Parathyroid adenoma (tissue), 2 donors: ENCODE measurements around the gene HLTF.

Experiments
- H2AFZ ChIP-seq: fragments of 300-600 bp; sonication (generic); one replicate; pipeline ENCODE4 v1.7.0; 2017; ENCODE audit warnings: antibody characterized with exemption, mild to moderate bottlenecking
- H3K27ac ChIP-seq: fragments of 300-600 bp; sonication (generic); one replicate; pipeline ENCODE4 v1.7.0; 2017
- H3K27me3 ChIP-seq: fragments of 300-600 bp; sonication (generic); one replicate; pipeline ENCODE4 v1.7.0; 2017; ENCODE audit warnings: low read length; ENCODE audit not compliant: control insufficient read depth, insufficient read depth
- H3K36me3 ChIP-seq: fragments of 300-600 bp; sonication (generic); one replicate; pipeline ENCODE4 v1.7.0; 2017; ENCODE audit warnings: low read length; ENCODE audit not compliant: control insufficient read depth, insufficient read depth
- H3K4me1 ChIP-seq: fragments of 300-600 bp; sonication (generic); one replicate; pipeline ENCODE4 v1.7.0; 2017; ENCODE audit warnings: control low read depth
- H3K4me2 ChIP-seq: fragments of 300-600 bp; sonication (generic); one replicate; pipeline ENCODE4 v1.7.0; 2017; ENCODE audit warnings: low read length
- H3K4me3 ChIP-seq: fragments of 300-600 bp; sonication (generic); one replicate; pipeline ENCODE4 v1.7.0; 2017; ENCODE audit warnings: low read depth, low read length
- H3K79me2 ChIP-seq: fragments of 300-600 bp; sonication (generic); one replicate; pipeline ENCODE4 v1.7.0; 2017; ENCODE audit warnings: control low read depth
- H3K9ac ChIP-seq: fragments of 300-600 bp; sonication (generic); one replicate; pipeline ENCODE4 v1.7.0; 2017; ENCODE audit warnings: mild to moderate bottlenecking
- H3K9me3 ChIP-seq: fragments of 300-600 bp; sonication (generic); one replicate; pipeline ENCODE4 v1.7.0; 2017; ENCODE audit warnings: low read length; ENCODE audit not compliant: control insufficient read depth
- CTCF ChIP-seq: fragments of 300-600 bp; sonication (generic); IDR thresholded peaks from one replicate; pipeline ENCODE4 v1.7.0; 2017; ENCODE audit warnings: antibody characterized with exemption, mild to moderate bottlenecking
- donor health status: primary hyperparathyroidism.

Gene HLTF

GRCh38 chr3:149004622-149005021, 81.7 kb downstream of the HLTF start:
- no peak overlapping the region for H3K9ac ChIP-seq

GRCh38 chr3:149003653-149004305, 82.6 kb downstream of the HLTF start:
- H2AFZ ChIP-seq, result no peak overlapping the region
- H3K79me2 ChIP-seq, result no peaks in the 10 kb centered on the region
- H3K4me3 ChIP-seq, result no peak overlapping the region
- no peak overlapping the region for H3K9ac ChIP-seq
- no peak for TF ChIP-seq CTCF
- no peaks in the 10 kb centered on the region for H3K27me3 ChIP-seq
- no peak overlapping the region for H3K27ac ChIP-seq
- no peak overlapping the region for H3K4me2 ChIP-seq
- no peaks in the 10 kb centered on the region for H3K36me3 ChIP-seq
- H3K4me1 ChIP-seq, result no peaks in the 10 kb centered on the region
- no peaks in the 10 kb centered on the region for H3K9me3 ChIP-seq

More at GRCh38 chr3:149004622-149005021, 81.7 kb downstream of the HLTF start:
- Histone ChIP-seq H3K9me3 (no peaks in the 10 kb centered on the region), H3K27ac (no peak overlapping the region), H3K79me2 (peaks cover 2% of the 10 kb centered on the region), H3K4me3 (no peak overlapping the region), H3K36me3 (no peaks in the 10 kb centered on the region), H3K4me1 (no peaks in the 10 kb centered on the region), H3K27me3 (no peaks in the 10 kb centered on the region), H3K4me2 (no peak overlapping the region), H2AFZ (no peak overlapping the region)
- TF ChIP-seq CTCF, result no peak

GRCh38 chr3:149001727-149002126, 84.6 kb downstream of the HLTF start:
- Histone ChIP-seq H3K9me3 (no peaks in the 10 kb centered on the region), H3K4me3 (no peak overlapping the region), H3K27me3 (no peaks in the 10 kb centered on the region), H3K79me2 (no peaks in the 10 kb centered on the region), H3K4me1 (no peaks in the 10 kb centered on the region), H3K9ac (no peak overlapping the region), H3K36me3 (no peaks in the 10 kb centered on the region), H3K4me2 (no peak overlapping the region), H2AFZ (no peak overlapping the region), H3K27ac (no peak overlapping the region)
- no peak for TF ChIP-seq CTCF

GRCh38 chr3:149000206-149000745, 86.1 kb downstream of the HLTF start:
- no peaks in the 10 kb centered on the region for H3K4me1 ChIP-seq
- no peak overlapping the region for H2AFZ ChIP-seq
- no peak overlapping the region for H3K9ac ChIP-seq
- H3K9me3 ChIP-seq, result no peaks in the 10 kb centered on the region
- TF ChIP-seq CTCF, result no peak
- no peaks in the 10 kb centered on the region for H3K36me3 ChIP-seq
- no peaks in the 10 kb centered on the region for H3K79me2 ChIP-seq
- no peak overlapping the region for H3K4me2 ChIP-seq
- no peaks in the 10 kb centered on the region for H3K27me3 ChIP-seq
- H3K27ac ChIP-seq, result no peak overlapping the region
- no peak overlapping the region for H3K4me3 ChIP-seq

GRCh38 chr3:148999806-149000205, 86.5 kb downstream of the HLTF start:
- Histone ChIP-seq H3K9me3 (no peaks in the 10 kb centered on the region), H3K4me3 (no peak overlapping the region), H2AFZ (no peak overlapping the region), H3K27ac (no peak overlapping the region), H3K79me2 (no peaks in the 10 kb centered on the region), H3K27me3 (no peaks in the 10 kb centered on the region), H3K36me3 (no peaks in the 10 kb centered on the region), H3K4me1 (no peaks in the 10 kb centered on the region), H3K9ac (no peak overlapping the region), H3K4me2 (no peak overlapping the region)
- no peak for TF ChIP-seq CTCF
